ENCODE results near the gene C17orf67.
"Not testable (repeated sequence)": the region's sequence is repeated elsewhere in the genome, so short reads cannot be mapped to it uniquely, and the experiment has no call there.

C17orf67 gene

DNA sequence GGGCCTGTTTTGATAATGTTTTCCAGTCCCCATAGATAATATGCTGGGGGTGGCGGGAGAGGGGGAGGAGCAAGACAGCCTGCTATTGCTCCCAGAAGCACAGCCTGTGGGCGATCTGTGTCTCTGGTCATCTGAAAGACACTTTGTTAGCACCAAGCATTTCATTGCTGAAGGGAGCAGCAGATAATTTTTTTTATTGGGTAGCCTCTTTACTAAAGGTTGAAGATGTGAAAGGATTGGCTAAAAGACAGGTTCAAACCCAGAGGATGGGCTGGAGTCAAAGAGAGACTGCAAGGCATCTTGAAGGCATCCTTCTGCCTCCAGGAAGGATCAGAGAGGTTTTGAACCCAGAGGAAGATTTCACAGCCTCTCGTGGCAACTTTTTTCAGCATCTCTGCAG lies 60.6 kb downstream of the C17orf67 start:
- no peak for DNase-seq (ENCODE audit: low read depth)

DNA sequence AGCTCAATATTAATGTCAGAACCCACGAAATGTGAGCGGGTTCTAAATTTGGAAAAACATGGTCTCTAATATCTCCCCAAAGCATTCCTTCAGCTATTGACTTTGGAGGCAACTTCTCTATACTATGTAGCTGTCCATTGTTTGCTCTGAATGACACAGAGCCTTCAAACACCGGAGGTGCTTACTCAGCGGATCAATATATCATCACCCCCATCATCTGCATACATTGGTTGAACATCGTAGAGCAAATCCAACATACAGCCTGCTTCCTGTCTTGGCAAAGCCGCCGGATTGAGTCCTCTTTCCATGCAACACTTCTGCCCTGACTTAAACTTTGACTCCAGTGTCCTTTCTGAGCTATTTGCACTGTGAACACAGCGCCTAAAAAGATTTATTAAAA lies 61.3 kb downstream of the C17orf67 start:
- no peak for DNase-seq (ENCODE audit: low read depth)

DNA sequence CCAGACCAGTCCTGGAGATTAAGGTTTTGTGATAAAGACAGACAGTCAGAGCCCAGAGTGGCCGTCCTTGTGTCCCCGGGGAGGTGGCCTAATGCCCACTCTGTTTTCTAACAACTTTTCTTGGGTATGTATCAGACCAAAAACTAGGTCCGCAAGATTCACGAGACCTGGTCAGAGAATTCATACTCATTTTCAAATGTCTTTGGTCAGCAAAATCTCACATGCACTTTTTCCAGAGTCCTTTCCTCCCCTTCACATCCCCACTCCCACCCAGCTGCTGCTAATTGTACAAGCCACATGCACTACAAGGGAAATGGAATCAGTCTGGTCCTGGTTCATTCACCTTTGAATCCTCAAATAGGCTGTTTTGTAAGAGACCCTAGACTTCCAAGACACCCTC lies 61.7 kb downstream of the C17orf67 start:
- no peak for DNase-seq (ENCODE audit: low read depth)

DNA sequence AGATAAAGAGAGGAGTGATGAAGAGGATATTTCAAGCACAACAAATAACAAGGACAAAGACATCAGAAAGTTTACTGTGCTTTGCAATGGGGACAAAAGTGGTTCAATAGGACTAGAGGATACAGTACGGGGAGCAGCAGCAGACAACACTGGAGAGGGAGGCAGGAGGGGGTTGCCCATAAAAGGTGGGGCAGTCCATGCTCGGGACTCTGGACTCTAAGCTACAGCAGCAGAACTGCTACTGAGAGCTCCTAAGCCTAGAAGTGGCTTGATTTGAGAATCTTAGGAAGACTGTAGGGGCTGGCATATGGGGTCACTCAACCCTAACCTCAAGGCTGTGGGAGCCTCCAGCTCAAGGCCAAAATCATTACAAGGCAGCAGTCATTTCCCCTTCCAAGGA lies 62.2 kb downstream of the C17orf67 start:
- DNase-seq (ENCODE audit: low read depth), result no peak

DNA sequence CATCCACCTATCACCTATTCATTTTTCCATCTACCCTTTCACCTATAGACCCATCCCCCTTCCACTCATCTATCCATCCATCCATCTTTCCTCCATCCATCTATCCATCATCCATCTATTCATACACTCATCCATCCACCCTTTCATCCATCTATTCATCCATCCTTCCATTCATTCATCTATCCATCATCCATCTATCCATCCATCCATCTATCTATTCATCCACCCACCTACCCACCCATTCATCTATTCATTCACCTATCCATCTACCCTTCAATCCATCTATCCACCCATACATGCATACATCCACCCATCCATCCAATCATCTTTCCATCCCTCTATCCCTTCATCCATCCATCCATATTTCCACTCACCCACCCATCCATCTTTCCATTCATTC lies 63.3 kb downstream of the C17orf67 start:
- DNase-seq (ENCODE audit: low read depth), result no peak

DNA sequence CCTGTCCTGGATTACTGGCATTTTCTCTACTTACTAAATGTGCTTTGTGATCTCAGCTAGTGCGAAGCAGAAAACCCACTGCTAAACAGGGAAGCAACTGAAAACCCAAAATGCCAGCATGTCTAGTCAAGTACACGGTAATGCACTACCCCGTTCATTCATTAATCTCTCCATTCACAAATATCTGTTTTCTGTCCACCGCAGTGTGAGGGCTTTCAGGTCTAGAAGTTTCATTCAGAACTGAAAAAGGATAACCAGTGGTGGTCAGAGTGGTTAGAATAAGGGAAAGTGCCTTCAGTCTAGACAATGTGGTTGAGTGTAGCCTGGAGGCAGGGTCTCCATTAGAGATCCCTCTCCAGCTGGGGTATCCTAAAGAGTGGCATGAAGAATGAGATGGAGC lies 68.3 kb downstream of the C17orf67 start:
- DNase-seq (ENCODE audit: low read depth), result no peak

DNA sequence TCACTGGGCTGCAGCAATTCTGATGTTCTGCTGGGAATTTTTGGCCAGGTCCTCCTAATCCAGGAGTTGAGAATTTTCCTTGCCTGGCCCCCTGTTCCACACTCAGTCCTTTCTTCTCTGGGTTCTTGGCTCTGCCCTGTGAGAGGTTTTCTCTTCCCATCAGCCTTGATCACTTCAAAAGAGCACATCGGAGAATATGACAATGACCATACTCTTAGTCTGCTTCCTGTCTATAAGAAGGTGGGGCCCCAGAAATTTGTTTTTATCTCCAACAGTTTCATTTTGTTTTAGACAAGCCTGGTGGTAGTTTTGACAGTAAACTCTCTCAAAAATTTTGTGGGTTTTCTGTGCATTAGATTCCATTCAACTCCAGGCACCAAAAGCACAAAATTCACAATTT lies 70.7 kb downstream of the C17orf67 start:
- no peak for DNase-seq (ENCODE audit: low read depth)

DNA sequence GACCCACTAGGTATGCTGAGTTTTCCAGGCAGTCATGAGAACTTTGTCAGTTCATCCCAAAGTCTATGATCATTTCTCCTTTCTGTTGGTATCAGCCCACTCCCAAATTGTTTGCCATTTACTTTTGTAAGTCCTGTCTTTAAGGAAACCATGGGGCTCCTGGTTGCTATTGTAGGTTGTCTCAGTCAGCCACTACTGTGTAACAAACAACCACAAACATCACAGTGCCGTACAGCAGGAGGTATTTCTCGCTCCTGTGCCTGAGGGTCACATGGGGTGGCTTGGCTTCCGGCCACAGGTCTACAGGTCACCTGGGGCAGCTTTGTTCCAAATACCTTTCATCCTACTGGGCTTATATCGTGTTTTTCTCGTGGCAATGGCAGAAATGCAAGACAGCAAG lies 71.6 kb downstream of the C17orf67 start:
- DNase-seq (ENCODE audit: low read depth), result no peak

DNA sequence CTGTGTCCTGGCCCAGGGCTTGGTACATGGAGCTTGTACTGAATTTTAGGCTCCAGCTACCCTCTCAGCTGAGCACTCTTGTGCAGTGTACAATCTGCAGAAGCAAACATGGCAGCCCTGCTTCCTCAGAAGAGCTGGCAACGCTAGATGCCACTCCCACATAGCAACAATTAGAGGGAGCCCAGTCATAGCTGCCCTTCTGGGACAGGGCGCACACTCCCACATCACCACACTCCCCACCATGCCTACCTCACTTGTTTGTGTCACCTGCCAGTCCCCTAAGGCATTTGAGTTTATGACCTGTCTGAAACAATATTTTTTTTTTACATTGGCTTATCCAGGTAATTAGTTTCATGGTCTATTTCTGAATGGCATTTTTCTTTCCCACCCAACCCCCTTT lies 72.3 kb downstream of the C17orf67 start:
- DNase-seq (ENCODE audit: low read depth), result no peak

DNA sequence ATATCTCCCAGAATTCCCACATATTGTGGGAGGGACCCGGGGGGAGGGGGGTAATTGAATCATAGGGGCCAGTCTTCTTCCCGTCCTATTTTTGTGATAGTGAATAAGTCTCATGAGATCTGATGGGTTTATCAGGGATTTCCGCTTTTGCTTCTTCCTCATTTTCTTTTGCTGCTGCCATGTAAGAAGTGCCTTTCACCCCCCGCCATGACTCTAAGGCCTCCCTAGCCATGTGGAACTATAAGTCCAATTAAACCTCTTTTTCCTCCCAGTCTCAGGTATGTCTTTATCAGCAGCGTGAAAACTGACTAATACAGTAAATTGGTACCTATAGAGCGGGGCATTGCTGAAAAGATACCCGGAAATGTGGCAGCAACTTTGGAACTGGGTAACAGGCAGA lies 76.1 kb downstream of the C17orf67 start:
- DNase-seq (ENCODE audit: low read depth), result not testable (repeated sequence)

DNA sequence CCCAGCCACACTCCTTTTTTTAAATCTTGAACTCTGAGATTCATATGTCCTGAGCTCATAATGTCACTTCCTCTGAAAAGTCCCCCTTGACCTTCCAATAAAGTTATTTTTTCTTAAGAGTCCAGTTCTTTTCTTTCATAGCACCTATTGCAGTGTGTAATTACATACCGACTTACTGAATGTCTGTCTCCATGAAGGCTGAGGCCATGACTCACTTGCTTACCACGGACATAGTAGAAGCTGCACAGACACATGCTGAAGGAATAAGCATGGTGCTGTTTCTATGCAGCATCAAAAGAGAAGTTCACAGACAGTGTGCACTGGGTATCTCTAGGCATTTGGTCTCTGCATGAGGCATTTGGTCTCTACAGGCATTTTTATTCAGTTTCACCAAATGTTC lies 77.2 kb downstream of the C17orf67 start:
- no peak for DNase-seq (ENCODE audit: low read depth)

DNA sequence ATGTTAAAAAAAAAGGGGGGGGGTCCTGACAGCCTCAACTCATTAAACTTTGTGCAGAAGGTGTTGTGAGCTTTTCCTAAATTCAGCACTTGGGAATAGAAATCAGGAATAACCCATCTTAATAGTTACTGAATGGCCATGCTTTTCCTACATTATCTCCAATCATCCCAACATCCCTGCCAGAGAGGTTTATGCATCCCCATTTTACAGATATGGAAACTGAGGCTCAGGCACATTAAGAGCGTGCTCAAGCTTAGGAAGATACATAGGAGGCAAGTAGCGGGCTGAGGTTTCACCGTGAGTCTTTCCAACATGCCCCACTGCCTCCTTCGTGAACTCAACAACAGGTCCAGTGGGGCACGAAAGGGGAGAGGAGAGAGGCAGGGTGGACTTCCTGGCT lies 78.4 kb downstream of the C17orf67 start:
- DNase-seq (ENCODE audit: low read depth), result no peak

DNA sequence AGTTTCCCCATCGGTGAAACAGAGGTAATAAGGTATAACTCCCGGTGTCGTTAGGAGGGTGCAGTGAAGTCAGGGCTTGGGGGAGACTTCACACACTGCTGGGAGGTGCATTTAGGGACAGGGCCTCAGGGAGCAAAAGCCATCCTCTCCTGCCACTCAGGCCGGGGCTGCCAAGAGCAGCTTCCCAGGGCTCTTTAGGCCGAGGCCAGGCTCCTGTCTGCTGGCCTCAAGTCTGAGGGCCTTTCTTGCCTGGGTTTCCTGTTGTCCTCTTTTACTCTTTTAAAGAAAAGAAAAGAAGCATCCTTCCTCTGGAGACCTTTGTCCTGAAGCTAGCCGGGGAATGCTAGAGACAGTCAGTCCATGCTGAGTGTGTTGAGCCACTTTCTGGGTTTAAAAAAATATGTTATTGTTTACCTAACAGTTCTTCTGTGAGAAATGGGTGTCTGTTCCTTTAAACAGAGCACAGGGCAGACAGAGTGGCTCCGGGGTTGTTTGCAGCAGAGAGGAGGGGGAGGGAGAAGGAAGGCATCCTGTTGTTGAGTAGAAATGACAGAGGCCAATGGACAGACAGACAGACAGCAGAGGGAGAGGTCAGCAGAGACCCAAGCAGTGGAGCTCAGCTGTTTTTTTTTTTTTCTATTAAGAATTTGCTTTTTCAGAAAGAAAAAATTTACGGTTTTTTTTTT lies 79.1 kb downstream of the C17orf67 start:
- no peak for DNase-seq (ENCODE audit: low read depth)

DNA sequence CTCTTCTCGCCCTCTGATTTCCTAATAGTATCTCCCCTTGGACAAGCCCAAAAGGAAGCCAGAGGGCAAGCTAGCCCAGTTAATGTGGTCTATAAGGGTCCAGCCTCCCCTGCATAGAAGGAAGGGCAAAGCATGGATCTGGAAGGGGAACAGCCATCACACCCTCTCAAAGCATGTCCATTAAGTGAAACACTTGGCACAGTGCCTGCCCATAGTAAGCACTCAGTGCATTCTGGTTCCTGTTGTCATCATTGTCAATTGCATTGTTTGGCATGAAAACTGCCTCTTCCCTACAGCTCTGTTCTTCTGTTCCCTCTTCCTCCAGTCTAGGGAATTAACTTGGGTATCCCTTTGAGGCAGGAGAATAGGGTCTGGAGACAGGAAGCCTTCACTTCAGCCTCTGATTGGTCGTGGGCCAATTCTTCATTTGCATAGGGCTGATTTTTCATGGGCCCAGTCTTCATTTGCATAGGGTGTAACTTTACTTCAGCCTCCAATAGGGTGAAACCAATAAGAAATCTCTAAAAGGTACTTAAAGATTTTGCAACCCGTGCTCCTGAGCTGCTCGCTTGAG lies 81.4 kb downstream of the C17orf67 start:
- DNase-seq (ENCODE audit: low read depth), result no peak

DNA sequence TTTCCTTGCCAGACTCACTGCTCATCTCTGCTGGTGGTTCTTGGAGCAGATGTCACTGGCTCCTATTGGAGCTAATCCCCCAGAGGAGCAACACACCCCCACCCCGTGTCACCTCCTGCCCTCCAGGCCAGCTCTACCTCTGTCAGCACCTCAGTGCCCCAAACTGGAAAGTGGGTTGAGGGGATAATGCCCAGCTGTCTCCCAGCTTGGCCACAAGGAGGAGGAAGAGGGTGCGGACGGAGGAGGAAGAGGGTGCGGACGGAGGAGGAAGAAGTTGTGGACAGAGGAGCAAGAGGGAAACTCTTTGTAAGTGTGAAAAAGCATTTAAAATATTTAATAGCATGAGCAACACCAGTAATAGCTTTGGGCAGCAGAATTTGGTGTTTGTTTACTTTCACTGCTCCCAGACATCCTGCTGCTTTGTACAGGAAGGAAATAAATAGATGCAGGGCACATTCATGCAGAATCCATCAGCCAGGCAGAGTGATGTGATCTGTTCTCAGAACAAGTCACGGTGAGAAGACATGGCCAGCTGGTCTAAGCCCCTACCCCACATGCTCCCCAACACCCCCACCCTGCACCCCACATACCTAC lies 82.5 kb downstream of the C17orf67 start:
- no peak for DNase-seq (ENCODE audit: low read depth)

DNA sequence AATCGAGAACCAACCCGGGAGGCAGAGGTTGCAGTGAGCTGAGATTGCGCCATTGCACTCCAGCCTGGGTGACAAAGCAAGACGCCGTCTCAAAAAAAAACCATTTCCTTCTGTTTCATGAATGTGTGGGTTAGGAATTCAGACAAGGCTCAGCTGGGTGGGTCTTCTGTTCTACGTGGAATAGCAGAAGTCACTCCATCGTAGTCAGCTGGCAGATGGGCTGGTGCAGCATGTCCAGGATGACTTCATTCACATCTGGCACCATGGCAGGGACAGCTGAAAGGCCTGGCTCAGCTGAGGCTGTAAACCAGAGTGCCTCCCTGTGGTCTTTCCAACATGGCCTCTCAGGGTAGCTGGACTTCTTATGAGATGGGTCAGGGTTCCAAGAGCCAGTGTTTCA lies 89.0 kb downstream of the C17orf67 start:
- DNase-seq (ENCODE audit: low read depth), result no peak

DNA sequence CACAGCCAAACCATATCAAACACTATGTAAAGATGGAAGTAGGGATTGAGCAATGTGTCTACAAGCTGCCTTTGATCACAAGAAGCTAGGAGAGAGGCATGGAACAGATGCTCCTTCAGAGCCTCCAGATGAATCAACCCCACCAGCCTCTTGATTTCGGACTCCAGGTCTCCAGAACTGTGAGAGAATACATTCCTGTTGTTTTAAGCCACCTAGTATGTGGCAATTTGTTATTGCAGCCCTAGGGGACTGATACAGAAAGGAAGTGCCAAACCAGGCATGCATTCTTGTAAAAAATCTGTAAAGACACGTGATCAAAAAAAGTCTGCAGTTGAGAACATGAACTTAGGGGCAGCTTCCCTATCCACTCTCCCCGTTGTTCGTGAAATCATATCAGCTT lies 91.1 kb downstream of the C17orf67 start:
- DNase-seq (ENCODE audit: low read depth), result no peak
